CD4-positive, alpha-beta T cell treated with Interferon gamma for 1 hour (primary cell): Measurements from ENCODE around the gene COL17A1.

Experiments
- DNase-seq: peaks from one replicate; pipeline ENCODE4 v3.0.0-alpha.2; 2020

The COL17A1 gene

GRCh38 chr10:104049504-104050250 lies 36.0 kb downstream of the COL17A1 start:
- DNase-seq: no peak

GRCh38 chr10:104046651-104047050 lies 39.0 kb downstream of the COL17A1 start:
- DNase-seq: no peak

GRCh38 chr10:104045151-104046089 lies 40.3 kb downstream of the COL17A1 start:
- DNase-seq: no peak

GRCh38 chr10:104043854-104044253 lies 41.8 kb downstream of the COL17A1 start:
- DNase-seq: no peak

- DNase-seq: no peak
Measured at GRCh38 chr10:104043185-104043830, 42.4 kb downstream of the COL17A1 start.

GRCh38 chr10:104041891-104042535 lies 43.7 kb downstream of the COL17A1 start:
- DNase-seq: no peak

GRCh38 chr10:104040862-104041789 lies 44.6 kb downstream of the COL17A1 start:
- no peak for DNase-seq

GRCh38 chr10:104040382-104040781 lies 45.3 kb downstream of the COL17A1 start:
- no peak for DNase-seq

- DNase-seq: no peak
Measured at GRCh38 chr10:104038958-104039752, 46.5 kb downstream of the COL17A1 start.

GRCh38 chr10:104038537-104038936 lies 47.1 kb downstream of the COL17A1 start:
- DNase-seq: no peak

GRCh38 chr10:104037261-104037951 lies 48.3 kb downstream of the COL17A1 start:
- no peak for DNase-seq

- no peak for DNase-seq
Measured at GRCh38 chr10:104036518-104037260, 49.0 kb downstream of the COL17A1 start.

GRCh38 chr10:104036069-104036384 lies 49.7 kb downstream of the COL17A1 start:
- DNase-seq: no peak

GRCh38 chr10:104035194-104036068 lies 50.2 kb downstream of the COL17A1 start:
- DNase-seq: no peak

GRCh38 chr10:104034401-104035193 lies 51.1 kb downstream of the COL17A1 start:
- DNase-seq: no peak

- no peak for DNase-seq
Measured at GRCh38 chr10:104033966-104034365, 51.7 kb downstream of the COL17A1 start.

- DNase-seq: no peak
Measured at GRCh38 chr10:104033401-104033930, 52.2 kb downstream of the COL17A1 start.
